Breast epithelium (tissue), 3 donors: Measurements from ENCODE around the gene NDUFB7.
"Not testable (repeated sequence)": the region's sequence is repeated elsewhere in the genome, so short reads cannot be mapped to it uniquely, and the experiment has no call there.

Experiments
- CTCF ChIP-seq, 3 donors: fragments of 450-650 bp; IDR thresholded peaks; one replicate each; pipeline ENCODE4 v1.5.1; 2016 to 2017; ENCODE audit warnings: antibody characterized with exemption in 3 of 3, mild to moderate bottlenecking in 3 of 3, moderate library complexity in 3 of 3
- POLR2A ChIP-seq: fragments of 450-650 bp; IDR thresholded peaks from one replicate; pipeline ENCODE4 v1.6.1; 2016; ENCODE audit warnings: antibody characterized with exemption, mild to moderate bottlenecking, moderate library complexity

- not testable (repeated sequence) for TF ChIP-seq CTCF (IDR thresholded peaks at IDR 0.05); POLR2A
These were observed 7.1 kb downstream of the NDUFB7 start for GRCh38 chr19:14564652-14565297.
